ENCODE data around the gene RNH1. TPM values are rescaled to one million over a fixed set of nuclear protein-coding genes. Genes with fewer than 3 reads are reported as not detected.

Gene RNH1
- total RNA-seq, 2 experiments from 2014 or later, result 65.5 to 65.7 TPM

DNA sequence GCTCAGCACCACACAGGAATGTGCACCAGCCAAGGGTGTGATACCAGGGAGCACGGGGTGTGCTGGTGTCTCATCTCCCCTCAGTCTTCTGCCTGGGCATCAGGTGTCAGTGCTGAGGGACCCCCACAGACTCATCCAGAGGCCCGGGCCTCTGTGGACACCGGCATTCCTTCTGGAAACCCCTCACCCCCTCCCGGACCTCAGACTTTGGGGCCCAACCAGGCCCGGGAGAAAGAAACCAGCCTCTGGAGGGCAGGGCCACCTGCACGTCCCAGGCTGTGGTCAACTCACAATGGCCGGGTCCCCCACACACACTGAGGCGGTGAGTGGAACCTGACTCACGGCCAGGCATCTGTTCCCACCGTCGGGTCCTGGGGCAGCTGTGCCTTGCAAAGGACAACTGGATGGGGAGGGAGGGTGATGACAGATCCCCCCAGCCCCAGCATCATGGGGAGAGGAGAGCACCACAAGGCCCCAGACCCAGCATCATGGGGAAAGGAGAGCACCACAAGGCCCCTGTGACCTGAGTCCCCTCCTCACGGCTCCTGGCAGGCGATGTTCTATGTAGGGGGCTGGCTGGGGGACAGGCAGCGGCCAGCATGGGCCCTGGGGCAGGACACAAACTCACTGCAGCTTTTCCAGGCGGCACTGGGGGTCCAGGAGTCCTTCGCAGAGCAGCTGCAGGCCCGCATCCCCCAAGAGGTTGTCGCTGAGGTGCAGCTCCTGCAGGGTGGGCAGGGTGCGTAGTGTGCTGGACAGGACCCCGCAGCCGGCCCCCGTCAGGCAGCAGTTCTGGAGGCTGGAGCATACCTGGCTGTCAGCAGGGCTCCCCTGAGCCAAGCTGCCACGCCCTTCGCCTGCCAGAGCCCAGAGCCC is 7.6 kb downstream of the RNH1 start:
- POLR2A ChIA-PET, result interaction anchor here (0.8 kb wide), 1 partner anchor 49 kb away, joined by 5 read pairs; the partner anchor contains the start of gene PTDSS2

GRCh38 chr11:498297-499181 is 8.5 kb downstream of the RNH1 start:
- peaks cover 77% of the 10 kb centered on the region for H3K36me3 ChIP-seq (ENCODE audit: insufficient read depth, low read length)
- no peaks in the 10 kb centered on the region for H3K79me2 ChIP-seq (ENCODE audit: insufficient read depth, low read depth, low read length)
- TF ChIP-seq, protein P1, sequence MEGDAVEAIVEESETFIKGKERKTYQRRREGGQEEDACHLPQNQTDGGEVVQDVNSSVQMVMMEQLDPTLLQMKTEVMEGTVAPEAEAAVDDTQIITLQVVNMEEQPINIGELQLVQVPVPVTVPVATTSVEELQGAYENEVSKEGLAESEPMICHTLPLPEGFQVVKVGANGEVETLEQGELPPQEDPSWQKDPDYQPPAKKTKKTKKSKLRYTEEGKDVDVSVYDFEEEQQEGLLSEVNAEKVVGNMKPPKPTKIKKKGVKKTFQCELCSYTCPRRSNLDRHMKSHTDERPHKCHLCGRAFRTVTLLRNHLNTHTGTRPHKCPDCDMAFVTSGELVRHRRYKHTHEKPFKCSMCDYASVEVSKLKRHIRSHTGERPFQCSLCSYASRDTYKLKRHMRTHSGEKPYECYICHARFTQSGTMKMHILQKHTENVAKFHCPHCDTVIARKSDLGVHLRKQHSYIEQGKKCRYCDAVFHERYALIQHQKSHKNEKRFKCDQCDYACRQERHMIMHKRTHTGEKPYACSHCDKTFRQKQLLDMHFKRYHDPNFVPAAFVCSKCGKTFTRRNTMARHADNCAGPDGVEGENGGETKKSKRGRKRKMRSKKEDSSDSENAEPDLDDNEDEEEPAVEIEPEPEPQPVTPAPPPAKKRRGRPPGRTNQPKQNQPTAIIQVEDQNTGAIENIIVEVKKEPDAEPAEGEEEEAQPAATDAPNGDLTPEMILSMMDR (conservative IDR thresholded peaks at IDR 0.05; ENCODE audit: low read length), result no peak
- TF ChIP-seq EZH2phosphoT487 (IDR thresholded peaks at IDR 0.05; ENCODE audit: borderline replicate concordance, low read depth, low read length), result no peak
- no peaks in the 10 kb centered on the region for H3K4me1 ChIP-seq (ENCODE audit: insufficient read depth, low read length, poor library complexity, severe bottlenecking)
- H3K4me2 ChIP-seq (ENCODE audit: low read length), result no peak overlapping the region
- no peaks in the 10 kb centered on the region for H3K9me3 ChIP-seq (ENCODE audit: low read length)
- no peak for DNase-seq (ENCODE audit: low spot score)
- H3K4me3 ChIP-seq (ENCODE audit: low read depth, low read length, poor library complexity, severe bottlenecking), result no peak overlapping the region
- BruUV-seq (replicated peaks), result no TSS peak
- H3K9me2 ChIP-seq (ENCODE audit: insufficient read depth, low read length), result no peaks in the 10 kb centered on the region
- intact Hi-C loops (cut with micrococcal nuclease; ENCODE audit: unreplicated experiment), result no loop called here
- H2AFZ ChIP-seq (ENCODE audit: low read length), result no peak overlapping the region
- H4K20me1 ChIP-seq (ENCODE audit: insufficient read depth, low read length), result no peaks in the 10 kb centered on the region
- CTCF ChIA-PET (ENCODE audit: unreplicated experiment), result no interaction called here
- POLR2A ChIA-PET, result interaction anchor here (0.8 kb wide), 1 partner anchor 48 kb away, joined by 5 read pairs; the partner anchor contains the start of gene PTDSS2
- no peak overlapping the region for H3K27ac ChIP-seq (ENCODE audit: low read depth, low read length, poor library complexity, severe bottlenecking)

More for the DNA sequence above, 7.6 kb downstream of the RNH1 start:
- BruUV-seq (replicated peaks), result no TSS peak
- Histone ChIP-seq H3K4me3 (ENCODE audit: low read depth, low read length, poor library complexity, severe bottlenecking) (no peak overlapping the region), H3K4me2 (ENCODE audit: low read length) (no peak overlapping the region), H3K9me3 (ENCODE audit: low read length) (no peaks in the 10 kb centered on the region), H4K20me1 (ENCODE audit: insufficient read depth, low read length) (no peaks in the 10 kb centered on the region), H3K4me1 (ENCODE audit: insufficient read depth, low read length, poor library complexity, severe bottlenecking) (peaks cover 9% of the 10 kb centered on the region), H2AFZ (ENCODE audit: low read length) (no peak overlapping the region), H3K27ac (ENCODE audit: low read depth, low read length, poor library complexity, severe bottlenecking) (no peak overlapping the region), H3K79me2 (ENCODE audit: insufficient read depth, low read depth, low read length) (peaks cover under 1% of the 10 kb centered on the region; the same call in 1 of the 2 replicates), H3K36me3 (ENCODE audit: insufficient read depth, low read length) (peaks cover 68% of the 10 kb centered on the region), H3K9me2 (ENCODE audit: insufficient read depth, low read length) (no peaks in the 10 kb centered on the region)
- DNase-seq (ENCODE audit: low spot score), result no peak
- CTCF ChIA-PET (ENCODE audit: unreplicated experiment), result no interaction called here
- no peak for TF ChIP-seq EZH2phosphoT487 (IDR thresholded peaks at IDR 0.05; ENCODE audit: borderline replicate concordance, low read depth, low read length)
- TF ChIP-seq, protein P1 (conservative IDR thresholded peaks at IDR 0.05; ENCODE audit: low read length), result no peak
- intact Hi-C loops (cut with micrococcal nuclease; ENCODE audit: unreplicated experiment), result no loop called here

Measured in OCI-LY7 (cell line).